T1000 (cell line): ENCODE data around the gene SLC45A1.
"Not testable (repeated sequence)": the region's sequence is repeated elsewhere in the genome, so short reads cannot be mapped to it uniquely, and the experiment has no call there.

Source experiments
- DNase-seq: peaks from one replicate; lab custom pipeline; 2025; ENCODE audit warnings: mixed read lengths; lab: John Stamatoyannopoulos, UW

The SLC45A1 gene

DNA sequence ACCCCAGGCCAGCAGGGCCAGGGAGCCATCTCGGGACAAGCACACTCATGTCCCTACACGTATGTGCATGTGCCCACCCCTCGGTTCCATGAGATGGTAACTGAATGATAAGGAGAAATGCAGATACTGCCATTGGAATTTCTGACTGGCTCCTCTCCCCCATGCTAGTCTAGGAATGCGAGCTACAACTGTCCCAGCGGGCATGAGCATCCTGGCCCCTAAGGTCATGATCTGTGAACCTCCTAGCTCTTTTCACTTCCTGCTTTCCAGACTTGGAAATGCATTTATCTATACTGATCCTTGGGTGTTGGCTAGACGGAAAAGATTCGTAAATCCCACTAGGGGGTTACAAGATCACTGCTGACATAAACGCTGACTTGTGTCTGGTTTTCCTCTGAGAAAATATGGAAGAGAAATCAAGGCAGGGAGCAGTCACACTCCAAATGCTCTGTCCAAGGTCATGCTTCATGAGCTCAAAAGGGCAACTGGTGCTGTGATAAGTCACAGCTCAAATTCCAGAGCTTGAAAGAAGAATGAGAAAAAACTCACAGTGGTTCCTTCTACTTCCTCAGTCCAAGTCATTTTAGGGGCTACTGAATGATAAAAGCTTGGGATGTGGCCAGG, 49.8 kb downstream of the SLC45A1 start:
- DNase-seq, result no peak

- no peak for DNase-seq
Observed at GRCh38 chr1:8368956-8369639, 51.2 kb downstream of the SLC45A1 start.

GRCh38 chr1:8370046-8370881, 52.4 kb downstream of the SLC45A1 start:
- DNase-seq, result no peak

DNA sequence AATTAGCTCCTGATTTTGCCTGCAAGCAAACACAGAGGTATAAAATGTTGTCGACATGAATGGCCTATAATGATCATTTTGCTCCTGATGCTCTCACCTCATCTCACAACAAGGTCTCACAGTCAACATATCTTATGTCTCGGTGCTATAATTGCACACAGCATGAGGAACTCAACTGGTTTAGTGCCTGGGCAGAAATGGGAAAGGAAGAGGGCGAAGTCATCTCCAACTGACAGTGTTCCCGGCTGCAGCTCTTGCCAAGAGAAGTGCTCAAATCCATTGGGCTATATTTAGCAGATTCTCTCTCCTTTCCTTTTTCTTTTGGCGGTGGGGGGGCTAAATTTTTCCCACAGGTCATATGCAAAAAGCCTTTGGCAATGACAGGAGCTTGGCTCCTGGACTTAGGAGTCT, 53.0 kb downstream of the SLC45A1 start:
- DNase-seq, result no peak

DNA sequence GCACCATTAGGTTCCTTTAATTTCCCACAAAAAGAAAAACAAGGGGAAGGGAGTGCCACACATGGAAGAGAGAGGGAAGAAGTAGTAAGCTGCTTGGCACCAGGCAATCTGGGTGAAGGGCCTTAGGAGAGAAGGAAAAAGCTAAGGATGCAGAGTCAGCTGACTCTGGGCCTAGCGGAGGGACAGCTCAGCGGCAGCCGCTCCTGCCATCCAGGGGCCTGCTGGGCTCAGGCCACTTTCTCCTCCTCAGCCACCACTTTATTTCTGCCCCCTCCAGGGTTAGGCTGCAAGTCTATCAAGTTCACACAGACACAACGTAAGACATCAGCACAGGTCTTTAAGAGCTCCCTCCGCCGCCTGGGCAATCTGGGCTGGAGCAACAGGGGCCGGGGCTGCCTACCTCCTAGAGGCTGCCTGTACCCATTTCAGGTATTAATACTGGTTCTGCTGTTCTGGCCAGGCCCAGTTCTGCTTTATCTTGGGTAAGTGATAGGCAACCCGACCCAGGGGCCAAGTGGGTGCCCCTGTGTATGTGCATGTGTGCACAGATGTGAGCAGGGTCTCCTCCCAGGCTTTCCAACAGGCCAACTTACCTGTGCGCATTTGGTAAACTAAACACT, 53.6 kb downstream of the SLC45A1 start:
- no peak for DNase-seq

GRCh38 chr1:8373125-8373524, 55.2 kb downstream of the SLC45A1 start:
- no peak for DNase-seq

DNA sequence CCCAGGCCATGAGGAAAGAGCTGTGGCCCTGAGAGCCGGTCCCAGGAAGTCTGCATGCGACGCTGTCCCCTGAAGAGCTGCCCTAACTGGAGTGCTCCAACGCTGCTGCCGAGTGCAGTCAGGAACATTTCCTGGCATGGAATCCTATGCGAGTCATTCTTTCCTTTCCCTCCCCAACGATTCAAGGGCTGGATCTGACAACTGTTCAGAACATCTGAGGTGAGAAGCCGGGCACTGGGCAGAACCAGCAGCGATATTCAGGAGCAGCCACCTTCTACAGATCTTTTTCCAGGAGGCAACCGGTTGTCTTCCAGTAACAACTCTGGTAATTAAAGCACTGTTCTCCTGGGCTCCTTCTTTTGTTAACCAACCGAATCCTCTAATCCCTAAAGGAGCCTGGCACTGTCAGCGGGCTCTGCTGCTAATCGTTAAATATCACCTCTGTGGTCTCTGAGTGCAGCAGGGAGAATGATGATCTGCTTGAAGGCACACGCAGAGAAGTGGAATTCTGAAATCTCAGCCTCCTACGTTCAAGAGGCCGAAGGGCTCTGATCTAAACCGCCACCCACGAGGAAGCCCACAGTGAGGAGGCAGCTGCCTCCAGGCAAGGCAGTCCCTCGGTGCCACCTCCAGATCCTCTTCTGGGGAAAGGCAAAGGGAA, 55.8 kb downstream of the SLC45A1 start:
- peak; percentile 64 for DNase-seq

DNA sequence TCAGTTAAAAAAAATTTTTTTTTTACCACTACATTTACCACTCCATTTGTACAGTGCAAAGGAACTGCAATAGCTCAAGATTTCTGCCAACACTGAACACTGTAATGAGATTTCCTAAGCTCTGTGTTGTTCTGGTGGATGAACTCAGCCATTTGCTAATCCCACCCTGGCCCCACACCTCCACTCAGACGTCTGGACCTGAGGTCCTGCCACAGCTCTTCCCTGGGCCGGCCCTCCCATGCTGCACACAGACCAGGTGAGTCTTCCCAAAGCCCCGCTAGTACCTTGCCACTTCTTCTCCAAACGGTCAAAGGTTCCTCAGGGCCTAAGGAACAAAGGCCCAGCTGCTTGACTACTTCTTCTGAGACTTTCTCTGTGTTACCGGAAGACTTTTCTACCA, 56.4 kb downstream of the SLC45A1 start:
- DNase-seq, result no peak

GRCh38 chr1:8374812-8375211, 56.9 kb downstream of the SLC45A1 start:
- DNase-seq, result peak; percentile 16

GRCh38 chr1:8376358-8376840, 58.5 kb downstream of the SLC45A1 start:
- no peak for DNase-seq

DNA sequence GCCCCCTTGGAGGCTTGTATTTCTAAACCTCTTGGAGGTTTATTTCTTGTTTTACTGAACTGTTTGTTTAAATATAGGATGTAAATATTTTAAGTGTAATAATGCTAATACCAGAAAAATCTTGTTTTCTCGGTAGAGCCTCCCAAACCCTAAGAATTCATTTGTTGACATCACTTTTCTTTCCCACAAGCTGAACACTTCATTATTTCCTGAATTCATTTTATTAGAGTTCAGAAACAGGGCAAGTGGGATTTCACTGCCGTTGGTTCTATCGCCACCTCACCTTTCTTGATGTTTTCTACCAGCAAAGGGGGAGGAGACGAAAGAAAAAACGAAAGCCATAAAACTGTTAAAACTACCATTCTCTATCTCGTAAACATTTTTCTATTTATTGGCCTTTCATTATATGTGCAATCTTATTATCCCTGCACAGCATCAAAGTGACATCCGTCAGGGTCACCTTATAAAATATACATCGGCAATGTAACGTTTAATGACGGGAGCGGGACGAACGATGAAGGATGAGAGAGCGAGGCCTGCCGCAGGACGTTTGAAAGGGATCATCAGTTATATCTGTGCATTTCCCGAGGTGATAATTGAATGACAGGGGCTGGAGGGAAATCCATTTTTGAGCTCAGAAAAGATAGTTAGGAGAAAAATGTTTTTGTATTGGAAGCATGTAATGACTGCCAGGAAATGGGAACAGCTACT, 59.5 kb downstream of the SLC45A1 start:
- no peak for DNase-seq

DNA sequence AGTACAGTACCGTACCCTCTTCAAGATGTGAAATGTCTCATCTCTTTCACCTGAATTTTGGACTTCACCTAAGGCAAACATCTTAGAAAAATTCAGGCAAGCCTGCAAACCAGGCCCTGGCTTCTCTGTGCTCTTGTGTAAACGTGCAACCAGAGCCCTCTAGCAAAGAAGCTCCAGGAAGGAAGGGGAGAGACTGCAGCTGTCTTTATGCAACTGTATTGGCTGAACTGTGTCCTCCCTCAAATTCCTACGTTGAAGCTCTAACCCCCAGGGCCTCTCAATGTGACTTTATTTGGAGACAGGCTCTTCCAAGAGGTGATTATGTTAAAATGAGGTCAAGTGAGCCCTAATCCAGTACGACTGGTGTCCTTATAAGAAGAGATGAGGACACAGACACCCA, 60.3 kb downstream of the SLC45A1 start:
- no peak for DNase-seq

GRCh38 chr1:8378981-8379470, 61.1 kb downstream of the SLC45A1 start:
- no peak for DNase-seq

DNA sequence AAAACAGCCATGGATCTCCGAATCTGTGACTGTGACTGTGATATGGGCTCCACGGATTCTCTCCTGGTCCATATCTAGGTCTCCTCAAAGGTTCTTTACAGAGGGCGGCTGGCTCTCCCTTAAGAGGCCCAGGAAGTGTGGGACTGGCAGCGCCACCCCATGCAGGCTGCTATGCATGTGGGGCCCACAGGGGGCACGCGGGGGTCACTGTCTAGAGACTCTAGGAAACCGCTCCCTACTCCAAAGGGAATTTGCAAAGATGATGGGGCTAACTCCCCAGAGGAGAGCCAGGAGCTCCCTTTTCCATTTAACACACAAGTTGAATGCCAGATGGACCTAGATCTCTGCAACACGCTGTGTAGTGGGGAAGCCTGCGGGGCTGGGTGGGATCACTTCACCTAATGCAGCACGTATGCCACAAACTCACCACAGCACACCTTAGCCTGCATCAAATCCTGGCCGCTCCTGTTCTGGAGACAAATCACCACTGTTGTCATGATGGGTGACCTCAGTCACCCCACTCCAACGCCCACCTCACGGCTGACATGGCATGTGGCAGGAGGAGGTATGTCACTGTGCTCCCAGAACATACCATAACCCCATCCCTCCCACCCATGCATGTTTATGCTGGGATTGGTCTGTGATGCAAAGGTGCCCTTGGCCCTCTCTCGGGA, 61.7 kb downstream of the SLC45A1 start:
- DNase-seq, result no peak

DNA sequence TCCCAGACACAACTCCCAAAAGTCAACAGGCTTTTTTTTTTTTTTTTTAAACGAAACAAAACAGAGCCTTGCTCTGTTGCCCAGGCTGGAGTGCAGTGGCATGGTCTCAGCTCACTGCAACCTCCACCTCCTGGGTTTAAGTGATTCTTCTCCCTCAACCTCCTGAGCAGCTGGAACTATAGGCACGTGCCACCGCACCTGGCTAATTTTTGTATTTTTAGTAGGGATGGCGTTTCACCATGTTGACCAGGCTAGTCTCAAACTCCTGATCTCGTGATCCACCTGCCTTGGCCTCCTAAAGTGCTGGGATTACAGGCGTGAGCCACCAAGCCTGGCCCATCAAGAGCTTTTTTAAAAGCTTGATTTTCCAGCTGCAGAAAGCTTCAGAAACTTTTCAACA, 62.4 kb downstream of the SLC45A1 start:
- not testable (repeated sequence) for DNase-seq

DNA sequence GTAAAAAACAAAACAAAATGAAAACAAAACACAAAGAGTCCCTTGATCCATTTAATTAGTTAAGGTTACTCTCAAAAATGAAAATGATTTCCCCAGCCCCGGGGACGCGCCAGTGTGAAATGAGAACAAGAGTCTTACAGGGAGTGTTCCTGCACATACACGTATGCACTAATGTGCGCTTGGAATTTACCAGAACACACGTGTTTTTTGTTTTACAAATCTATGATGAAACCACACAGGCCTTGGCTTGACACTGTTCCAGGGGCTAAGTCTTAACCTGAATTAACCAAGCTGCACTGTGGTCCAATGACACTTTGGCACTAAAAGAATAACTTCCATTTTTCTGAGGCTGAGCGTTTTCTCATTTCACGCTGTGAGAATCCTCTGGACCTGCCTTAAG, 63.7 kb downstream of the SLC45A1 start:
- no peak for DNase-seq

DNA sequence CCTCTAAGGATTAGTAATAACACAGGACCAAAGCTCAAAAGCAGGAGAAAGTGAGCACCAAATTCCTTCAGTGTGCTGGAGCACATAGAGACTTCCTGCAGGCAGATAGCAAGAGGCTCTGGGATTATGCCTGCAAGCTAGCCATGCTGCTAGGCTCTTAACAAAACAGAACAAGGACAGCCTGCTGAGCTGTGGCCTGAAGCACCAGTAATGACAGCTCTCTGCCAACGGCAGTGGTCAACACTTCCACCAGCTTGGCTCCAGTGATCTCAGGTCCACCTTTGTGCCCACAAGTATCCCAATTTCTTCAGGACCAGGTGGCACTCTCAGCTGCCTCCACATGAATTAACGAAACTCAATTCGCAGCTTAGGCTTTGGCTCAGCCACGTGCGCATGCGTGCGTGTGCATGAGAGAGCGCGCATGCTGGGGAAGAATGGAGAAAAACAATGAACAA, 64.2 kb downstream of the SLC45A1 start:
- no peak for DNase-seq

DNA sequence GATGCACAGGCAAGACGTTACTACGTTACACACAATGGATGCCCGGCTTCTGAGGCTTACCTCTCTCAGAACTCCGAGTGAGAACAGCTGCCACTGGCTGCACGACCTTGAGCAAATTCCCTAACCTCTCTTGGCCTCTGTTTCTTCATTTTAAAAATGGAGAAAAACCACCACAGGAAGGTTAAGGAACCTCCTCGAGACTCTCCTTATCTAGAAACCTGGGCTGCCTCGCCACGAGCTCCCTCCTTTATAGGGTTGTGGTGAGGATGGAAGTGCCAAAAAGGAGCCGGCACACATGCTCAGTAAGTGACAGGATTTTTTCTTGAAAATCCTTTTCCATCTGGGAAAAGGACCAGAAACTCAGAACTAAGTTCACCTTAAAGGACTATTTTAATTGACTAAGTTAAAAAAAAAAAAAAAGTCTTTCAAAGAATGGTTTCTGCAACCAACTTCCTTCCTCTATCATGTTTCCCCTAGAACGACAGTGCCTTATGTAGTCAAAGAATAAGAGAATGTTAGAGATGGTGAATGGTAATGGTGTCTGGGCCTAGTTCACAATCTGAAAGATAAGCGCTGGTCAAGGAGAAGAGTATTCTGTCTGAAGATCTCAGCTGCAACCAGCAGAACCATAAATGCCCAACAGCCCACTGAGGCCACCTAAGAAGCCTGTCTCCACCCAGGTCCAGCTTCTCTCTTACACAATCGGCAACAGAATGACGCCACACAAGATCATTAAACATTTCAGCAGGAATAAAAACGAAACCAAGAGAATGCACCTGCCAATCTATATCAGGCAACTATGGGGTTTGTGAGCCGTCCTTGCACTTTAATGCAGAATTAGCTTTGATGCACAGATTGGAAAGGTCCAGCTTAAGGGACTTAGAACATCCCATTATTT, 64.9 kb downstream of the SLC45A1 start:
- no peak for DNase-seq

DNA sequence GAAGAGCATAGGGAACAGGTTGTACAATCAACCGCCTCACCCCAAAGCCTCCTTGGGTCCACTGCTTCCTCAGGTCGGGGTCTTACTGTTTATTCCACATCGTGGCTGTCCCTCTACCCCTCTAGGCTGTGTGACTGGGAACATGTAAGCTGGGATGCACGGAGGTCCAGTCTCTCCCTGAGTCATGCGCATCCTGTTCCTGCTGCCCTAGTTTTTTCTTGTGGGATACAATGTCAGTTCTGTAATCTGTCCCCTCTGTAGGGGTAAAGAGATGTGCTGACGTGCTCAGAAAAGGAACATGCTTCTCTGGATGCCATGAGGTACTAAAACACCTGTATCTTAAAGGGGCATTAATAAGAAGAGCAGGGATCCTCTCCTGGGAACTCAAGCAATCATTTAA, 66.2 kb downstream of the SLC45A1 start:
- no peak for DNase-seq
